HG02623 (cell line): ENCODE data around the gene TLK1.

Experiments
- ATAC-seq: cut with Tn5 transposase; IDR thresholded peaks from one replicate; pipeline ENCODE4 v1.9.1; 2021; ENCODE audit warnings: moderate library complexity; ENCODE audit not compliant: unreplicated experiment

The TLK1 gene

GRCh38 chr2:171160119-171160955, at the start of gene TLK1:
TSS of gene TLK1 (minus strand) at chr2:171160893. CDS start at chr2:171160428, 465 bp downstream.
- ATAC-seq, result peak; percentile 49

- no peak for ATAC-seq
Measured at GRCh38 chr2:171210216-171210863, 49.6 kb upstream of the TLK1 start.

GRCh38 chr2:171208657-171209056, 48.0 kb upstream of the TLK1 start:
- ATAC-seq, result no peak

GRCh38 chr2:171206422-171207115, 45.9 kb upstream of the TLK1 start:
- no peak for ATAC-seq

GRCh38 chr2:171205551-171205950, 44.9 kb upstream of the TLK1 start:
- ATAC-seq, result no peak

- ATAC-seq, result no peak
Measured at GRCh38 chr2:171201767-171202166, 41.1 kb upstream of the TLK1 start.

GRCh38 chr2:171201271-171201670, 40.6 kb upstream of the TLK1 start:
- no peak for ATAC-seq

- no peak for ATAC-seq
Measured at GRCh38 chr2:171200469-171200868, 39.8 kb upstream of the TLK1 start.

- no peak for ATAC-seq
Measured at GRCh38 chr2:171191021-171191420, 30.3 kb upstream of the TLK1 start.

- ATAC-seq, result no peak
Measured at GRCh38 chr2:171187819-171188218, 27.1 kb upstream of the TLK1 start.

- no peak for ATAC-seq
Measured at GRCh38 chr2:171187177-171187576, 26.5 kb upstream of the TLK1 start.

GRCh38 chr2:171185941-171186340, 25.2 kb upstream of the TLK1 start:
- no peak for ATAC-seq

GRCh38 chr2:171185165-171185818, 24.6 kb upstream of the TLK1 start:
- no peak for ATAC-seq

GRCh38 chr2:171181064-171182049, 20.7 kb upstream of the TLK1 start:
- no peak for ATAC-seq

- ATAC-seq, result no peak
Measured at GRCh38 chr2:171180229-171180930, 19.7 kb upstream of the TLK1 start.

GRCh38 chr2:171178993-171179392, 18.3 kb upstream of the TLK1 start:
- ATAC-seq, result no peak

- no peak for ATAC-seq
Measured at GRCh38 chr2:171176516-171176915, 15.8 kb upstream of the TLK1 start.

GRCh38 chr2:171174075-171174474, 13.4 kb upstream of the TLK1 start:
- no peak for ATAC-seq

GRCh38 chr2:171173087-171173486, 12.4 kb upstream of the TLK1 start:
- ATAC-seq, result no peak
